Keratinocyte (primary cell): ENCODE data around the gene RASSF1. TPM values are rescaled to one million over a fixed set of nuclear protein-coding genes. Genes with fewer than 3 reads are reported as not detected.

ENCODE experiments used
- DNase-seq: peaks from one replicate; pipeline ENCODE4 v3.0.0-alpha.2; 2011; ENCODE audit warnings: low read depth, missing footprints, low spot score
- FAIRE-seq: peaks from 2 replicates; lab custom pipeline; 2011; peaks lifted over from hg19 to GRCh38; lab: Jason Lieb, UNC
- H2AFZ ChIP-seq: 2 replicates; pipeline ENCODE4 v1.6.0; 2012; ENCODE audit warnings: low read length, control low read depth, inconsistent platforms; ENCODE audit not compliant: control insufficient read depth
- H3K27ac ChIP-seq: 2 replicates; pipeline ENCODE4 v1.5.1; 2011; ENCODE audit warnings: low read length; ENCODE audit not compliant: control insufficient read depth, insufficient read depth
- H3K27me3 ChIP-seq: 3 replicates; pipeline ENCODE4 v1.6.0; 2011; ENCODE audit warnings: low read length; ENCODE audit not compliant: control insufficient read depth, insufficient read depth; ENCODE audit errors: extremely low read depth
- H3K36me3 ChIP-seq, 2 experiments: 2 replicates in 1 of 2; 3 replicates in 1 of 2; pipeline ENCODE4 v1.5.1; 2011; ENCODE audit warnings: low read length in 2 of 2, mild to moderate bottlenecking in 1 of 2; ENCODE audit not compliant: control insufficient read depth in 2 of 2, insufficient read depth in 2 of 2; ENCODE audit errors: extremely low read depth in 1 of 2
- H3K4me1 ChIP-seq: 3 replicates; pipeline ENCODE4 v1.5.1; 2011; ENCODE audit warnings: low read length; ENCODE audit not compliant: control insufficient read depth, insufficient read depth; ENCODE audit errors: extremely low read depth
- H3K4me2 ChIP-seq: 3 replicates; pipeline ENCODE4 v1.6.0; 2011; ENCODE audit warnings: low read depth, low read length; ENCODE audit not compliant: control insufficient read depth, insufficient read depth; ENCODE audit errors: extremely low read depth
- H3K4me3 ChIP-seq, 3 experiments: fragments of 200-600 bp in 1 of 3; sonication (generic) in 1 of 3; 2 replicates in 2 of 3; 3 replicates in 1 of 3; pipeline ENCODE4 v1.5.1; 2011 to 2016; ENCODE audit warnings: low read length in 3 of 3, mild to moderate bottlenecking in 3 of 3, control low read depth in 2 of 3, inconsistent platforms in 1 of 3, low read depth in 1 of 3, mixed read lengths in 1 of 3, mixed run types in 1 of 3, moderate library complexity in 1 of 3; ENCODE audit not compliant: control insufficient read depth in 2 of 3, insufficient read depth in 2 of 3; ENCODE audit errors: extremely low read depth in 1 of 3
- H3K79me2 ChIP-seq: 2 replicates; pipeline ENCODE4 v1.6.0; 2012; ENCODE audit warnings: low read length; ENCODE audit not compliant: control insufficient read depth, insufficient read depth
- H3K9ac ChIP-seq: 3 replicates; pipeline ENCODE4 v1.6.0; 2011; ENCODE audit warnings: low read length; ENCODE audit not compliant: control insufficient read depth, insufficient read depth; ENCODE audit errors: extremely low read depth
- H3K9me1 ChIP-seq: 3 replicates; pipeline ENCODE4 v1.6.0; 2011; ENCODE audit warnings: low read length; ENCODE audit not compliant: control insufficient read depth, insufficient read depth; ENCODE audit errors: extremely low read depth
- H3K9me3 ChIP-seq: 2 replicates; pipeline ENCODE4 v1.5.1; 2012; ENCODE audit warnings: low read depth, low read length; ENCODE audit not compliant: control insufficient read depth
- H4K20me1 ChIP-seq: 3 replicates; pipeline ENCODE4 v1.6.0; 2011; ENCODE audit warnings: low read length; ENCODE audit not compliant: control insufficient read depth, insufficient read depth; ENCODE audit errors: extremely low read depth
- CTCF ChIP-seq, 3 experiments: IDR thresholded peaks in 1 of 3; conservative IDR thresholded peaks in 1 of 3; optimal IDR thresholded peaks in 1 of 3; 2 replicates in 2 of 3; 3 replicates in 1 of 3; pipeline versions ENCODE3 to v1.5.1; 2011; ENCODE audit warnings: low read length in 3 of 3, mild to moderate bottlenecking in 3 of 3, moderate library complexity in 2 of 3, control low read depth in 1 of 3, inconsistent platforms in 1 of 3; ENCODE audit not compliant: insufficient read depth in 2 of 3; ENCODE audit errors: extremely low read depth in 1 of 3
- EZH2 ChIP-seq: IDR thresholded peaks from one replicate; pipeline ENCODE4 v1.6.1; 2012; ENCODE audit warnings: inconsistent platforms, mild to moderate bottlenecking, low read length, moderate library complexity
- dilution Hi-C: fragments of 300-500 bp; cut with MboI; formaldehyde crosslinking; loops from one replicate; pipeline ENCODE4 v1.7.0; 2020; ENCODE audit warnings: low sequenced_read_pairs; ENCODE audit not compliant: extremely low pct_ligation_motif_present
- polyA plus RNA-seq, 5 experiments: library from polyadenylated mRNA; depleted of rRNA in 3 of 5; stranded (reverse) in 3 of 5; stranded (forward) in 1 of 5; unstranded in 1 of 5; fragments of >200 nt; gene quantifications; 1 replicate in 1 of 5; 2 replicates in 3 of 5; 3 replicates in 1 of 5; pipeline versions ENCODE4 v1.2.1 to v1.2.3, GENCODE V29; 2011 to 2012; ENCODE audit warnings: missing spikeins in 2 of 5, low read depth in 1 of 5, low replicate concordance in 1 of 5

Gene RASSF1
- polyA plus RNA-seq, 1 donor (not counting 4 experiments of a cell fraction or from before 2014, with no cell fraction given): 28.5 TPM

- H3K9me1 ChIP-seq: no peaks in the 10 kb centered on the region
- H3K36me3 ChIP-seq: peaks cover 14 to 17% of the 10 kb centered on the region in 2 experiments
- H2AFZ ChIP-seq: no peak overlapping the region
- no peak overlapping the region for H3K27ac ChIP-seq
- H3K4me1 ChIP-seq: peaks cover 26% of the 10 kb centered on the region
- peak in 2 of 3 experiments; percentile 88 to 89 for TF ChIP-seq CTCF (optimal IDR thresholded peaks at IDR 0.05 in 1 of 3, IDR thresholded peaks at IDR 0.05 in 1 of 3, conservative IDR thresholded peaks at IDR 0.05 in 1 of 3; ENCODE audit: extremely low read depth in 1 of 3, insufficient read depth in 2 of 3, low read length in 3 of 3)
- no peak for TF ChIP-seq EZH2
- H4K20me1 ChIP-seq: no peaks in the 10 kb centered on the region
- H3K9ac ChIP-seq: no peak overlapping the region
- peaks cover 35% of the 10 kb centered on the region for H3K79me2 ChIP-seq
- DNase-seq (no peak), FAIRE-seq (peak; percentile 75)
- no peaks in the 10 kb centered on the region for H3K9me3 ChIP-seq
- no peak overlapping the region for H3K4me3 ChIP-seq
- dilution Hi-C loops: no loop called here
- H3K4me2 ChIP-seq: no peak overlapping the region
- no peaks in the 10 kb centered on the region for H3K27me3 ChIP-seq
Observed at GRCh38 chr3:50324351-50325112, 16.1 kb downstream of the RASSF1 start.

- peaks cover 2% of the 10 kb centered on the region for H3K9me1 ChIP-seq
- H2AFZ ChIP-seq: no peak overlapping the region
- no peak for TF ChIP-seq EZH2
- no peak for TF ChIP-seq CTCF (optimal IDR thresholded peaks at IDR 0.05 in 1 of 3, IDR thresholded peaks at IDR 0.05 in 1 of 3, conservative IDR thresholded peaks at IDR 0.05 in 1 of 3; ENCODE audit: extremely low read depth in 1 of 3, insufficient read depth in 2 of 3, low read length in 3 of 3)
- H3K27me3 ChIP-seq: no peaks in the 10 kb centered on the region
- no peak for FAIRE-seq
- peaks cover 17 to 21% of the 10 kb centered on the region in 2 experiments for H3K36me3 ChIP-seq
- no peak for DNase-seq
- dilution Hi-C loops: no loop called here
- no peak overlapping the region for H3K4me3 ChIP-seq
- no peak overlapping the region for H3K4me2 ChIP-seq
- no peak overlapping the region for H3K9ac ChIP-seq
- no peak overlapping the region for H3K27ac ChIP-seq
- no peaks in the 10 kb centered on the region for H4K20me1 ChIP-seq
- H3K9me3 ChIP-seq: no peaks in the 10 kb centered on the region
- peaks cover 30% of the 10 kb centered on the region for H3K4me1 ChIP-seq
- peaks cover 42% of the 10 kb centered on the region for H3K79me2 ChIP-seq
Observed at GRCh38 chr3:50323614-50324199, 16.9 kb downstream of the RASSF1 start.
